LNCAP (cell line): ENCODE results near the gene NUDT17.

ENCODE experiments used
- CTCF ChIP-seq: fragments of 450-650 bp; IDR thresholded peaks from 2 replicates; pipeline ENCODE4 v1.5.1; 2017; ENCODE audit warnings: mild to moderate bottlenecking

Gene NUDT17

GRCh38 chr1:145878724-145879123, 33.3 kb downstream of the NUDT17 start:
- TF ChIP-seq CTCF: no peak

- TF ChIP-seq CTCF: no peak
These were observed 34.3 kb downstream of the NUDT17 start for GRCh38 chr1:145879775-145880174.

- TF ChIP-seq CTCF: no peak
These were observed 39.2 kb downstream of the NUDT17 start for GRCh38 chr1:145884675-145885074.

- no peak for TF ChIP-seq CTCF
These were observed 40.4 kb downstream of the NUDT17 start, which contains the start of gene ANKRD35 for GRCh38 chr1:145885738-145886287. Gene ANKRD35, minus strand, starts transcription at chr1:145885866. Its CDS starts 108 bp downstream, at chr1:145885758.

- TF ChIP-seq CTCF: no peak
These were observed 41.0 kb downstream of the NUDT17 start for GRCh38 chr1:145886390-145886789.

- no peak for TF ChIP-seq CTCF
These were observed 41.4 kb downstream of the NUDT17 start for GRCh38 chr1:145886816-145887215.

GRCh38 chr1:145887631-145888030, 42.2 kb downstream of the NUDT17 start:
- TF ChIP-seq CTCF: no peak

GRCh38 chr1:145889722-145890121, 44.3 kb downstream of the NUDT17 start:
- TF ChIP-seq CTCF: no peak
